GM13977 (cell line): Measurements from ENCODE around the gene SAE1.

Experiments
- DNase-seq: peaks from one replicate; pipeline ENCODE4 v3.0.0; 2012; ENCODE audit warnings: low spot score
- in situ Hi-C: fragments of 300-500 bp; cut with MboI; formaldehyde crosslinking; loops from one replicate; pipeline ENCODE4 v1.12.0; 2022; ENCODE audit warnings: low sequenced_read_pairs, low pct_unique_long_range_greater_than_20kb, mixed read lengths, inconsistent platforms; ENCODE audit not compliant: unreplicated experiment
- TF ChIP-seq, protein P1 (sequence below): IDR thresholded peaks from 2 replicates; pipeline ENCODE4 v1.5.1; 2012; ENCODE audit warnings: mild to moderate bottlenecking, control low read depth; ENCODE audit not compliant: insufficient read depth; ENCODE audit errors: extremely low read depth, missing control alignments

The SAE1 gene

DNA sequence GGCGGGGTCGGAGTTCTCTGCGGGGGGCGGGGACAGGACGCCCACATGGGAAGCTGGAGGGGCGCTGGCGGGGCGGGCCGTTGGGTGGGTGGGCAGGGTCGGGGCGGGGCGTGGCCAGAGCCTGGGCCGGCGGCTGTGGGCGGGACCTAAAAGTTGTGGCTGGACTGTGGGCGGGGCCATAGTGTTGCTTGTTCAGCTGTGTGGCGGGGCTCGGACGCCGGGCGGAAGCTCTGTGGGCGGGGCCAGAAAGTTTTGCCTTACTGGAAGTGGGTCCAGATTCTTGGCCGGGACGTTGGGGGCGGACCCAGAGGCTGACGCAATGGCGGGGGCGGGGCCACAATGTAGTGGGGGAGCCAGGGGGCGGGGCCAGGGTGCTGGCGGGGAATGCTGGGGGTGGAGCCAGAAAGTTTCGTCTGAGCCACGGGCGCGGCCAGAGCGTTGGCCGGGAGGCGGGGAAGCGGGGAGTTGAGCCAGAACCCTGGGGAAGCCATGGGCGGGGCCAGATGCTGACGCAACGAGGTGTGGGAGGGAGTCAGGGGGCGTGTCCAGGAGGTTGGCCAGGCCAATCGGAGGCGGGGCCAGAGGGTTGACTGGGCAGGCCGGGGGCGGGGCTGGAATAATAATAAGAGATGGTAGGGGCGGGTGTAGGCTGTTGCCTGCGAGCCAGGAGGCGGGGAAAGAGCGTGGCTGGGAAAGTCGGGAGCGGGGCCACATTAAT lies 126.2 kb downstream of the SAE1 start:
- DNase-seq = peak; percentile 100
- TF ChIP-seq, protein P1, sequence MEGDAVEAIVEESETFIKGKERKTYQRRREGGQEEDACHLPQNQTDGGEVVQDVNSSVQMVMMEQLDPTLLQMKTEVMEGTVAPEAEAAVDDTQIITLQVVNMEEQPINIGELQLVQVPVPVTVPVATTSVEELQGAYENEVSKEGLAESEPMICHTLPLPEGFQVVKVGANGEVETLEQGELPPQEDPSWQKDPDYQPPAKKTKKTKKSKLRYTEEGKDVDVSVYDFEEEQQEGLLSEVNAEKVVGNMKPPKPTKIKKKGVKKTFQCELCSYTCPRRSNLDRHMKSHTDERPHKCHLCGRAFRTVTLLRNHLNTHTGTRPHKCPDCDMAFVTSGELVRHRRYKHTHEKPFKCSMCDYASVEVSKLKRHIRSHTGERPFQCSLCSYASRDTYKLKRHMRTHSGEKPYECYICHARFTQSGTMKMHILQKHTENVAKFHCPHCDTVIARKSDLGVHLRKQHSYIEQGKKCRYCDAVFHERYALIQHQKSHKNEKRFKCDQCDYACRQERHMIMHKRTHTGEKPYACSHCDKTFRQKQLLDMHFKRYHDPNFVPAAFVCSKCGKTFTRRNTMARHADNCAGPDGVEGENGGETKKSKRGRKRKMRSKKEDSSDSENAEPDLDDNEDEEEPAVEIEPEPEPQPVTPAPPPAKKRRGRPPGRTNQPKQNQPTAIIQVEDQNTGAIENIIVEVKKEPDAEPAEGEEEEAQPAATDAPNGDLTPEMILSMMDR = no peak
- in situ Hi-C loops = no loop called here

DNA sequence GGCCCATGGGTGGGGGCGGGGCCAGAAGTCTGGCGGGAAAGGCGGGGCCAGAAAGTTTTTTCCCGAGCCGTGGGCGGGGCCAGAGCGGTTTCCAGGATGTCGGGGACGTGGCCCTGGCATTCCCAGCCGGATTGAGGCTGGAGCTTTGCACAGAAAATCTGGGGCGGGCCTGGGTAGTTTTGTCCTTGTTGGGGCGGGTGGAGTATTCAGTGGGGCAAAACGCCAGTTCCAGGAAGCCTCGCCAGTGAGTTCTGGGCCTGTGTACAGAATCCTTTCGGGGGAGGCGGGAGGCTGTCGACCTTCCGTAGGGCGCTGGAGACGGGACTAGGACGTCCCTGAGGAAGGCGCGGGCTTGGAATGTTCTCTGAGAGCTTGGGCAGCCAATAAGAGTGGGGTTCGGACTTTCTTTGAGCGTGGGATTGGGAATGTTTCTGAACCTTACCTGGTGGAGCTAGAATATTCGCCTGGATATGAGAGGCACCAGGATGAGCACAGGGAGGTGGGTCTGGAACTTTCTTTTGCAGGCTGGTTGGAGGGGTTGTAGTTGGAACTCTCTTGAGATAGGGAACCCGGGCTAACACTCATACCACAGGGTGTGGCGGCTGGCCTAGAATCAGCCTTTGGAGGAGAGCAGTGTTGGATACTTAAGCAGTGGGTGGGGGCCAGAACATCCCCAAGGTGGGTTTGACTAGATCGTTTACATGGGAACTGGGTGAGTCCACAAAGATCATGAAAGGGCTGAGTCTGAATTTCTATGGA lies 127.0 kb downstream of the SAE1 start:
- in situ Hi-C loops = no loop called here
- DNase-seq = no peak
- TF ChIP-seq, protein P1 = no peak

DNA sequence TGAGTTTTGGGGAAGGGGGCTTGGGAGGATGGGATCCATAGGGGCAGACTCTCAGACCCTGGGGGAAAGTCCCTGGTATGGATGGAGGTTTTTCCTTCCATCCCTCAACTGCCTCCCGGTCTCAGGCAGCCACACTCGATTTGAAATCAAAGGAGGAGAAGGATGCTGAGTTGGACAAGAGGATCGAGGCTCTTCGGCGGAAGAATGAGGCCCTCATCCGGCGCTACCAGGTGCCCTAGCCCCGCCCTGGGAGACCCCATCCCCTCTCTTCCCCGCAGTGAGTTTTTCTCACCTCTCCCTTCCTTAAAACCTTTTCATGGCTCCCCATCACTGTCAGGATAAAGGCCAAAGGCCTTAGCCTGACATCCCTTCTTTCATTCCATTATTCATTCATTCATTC lies 127.8 kb downstream of the SAE1 start:
- in situ Hi-C loops = no loop called here
- no peak for DNase-seq
- TF ChIP-seq, protein P1 = no peak

DNA sequence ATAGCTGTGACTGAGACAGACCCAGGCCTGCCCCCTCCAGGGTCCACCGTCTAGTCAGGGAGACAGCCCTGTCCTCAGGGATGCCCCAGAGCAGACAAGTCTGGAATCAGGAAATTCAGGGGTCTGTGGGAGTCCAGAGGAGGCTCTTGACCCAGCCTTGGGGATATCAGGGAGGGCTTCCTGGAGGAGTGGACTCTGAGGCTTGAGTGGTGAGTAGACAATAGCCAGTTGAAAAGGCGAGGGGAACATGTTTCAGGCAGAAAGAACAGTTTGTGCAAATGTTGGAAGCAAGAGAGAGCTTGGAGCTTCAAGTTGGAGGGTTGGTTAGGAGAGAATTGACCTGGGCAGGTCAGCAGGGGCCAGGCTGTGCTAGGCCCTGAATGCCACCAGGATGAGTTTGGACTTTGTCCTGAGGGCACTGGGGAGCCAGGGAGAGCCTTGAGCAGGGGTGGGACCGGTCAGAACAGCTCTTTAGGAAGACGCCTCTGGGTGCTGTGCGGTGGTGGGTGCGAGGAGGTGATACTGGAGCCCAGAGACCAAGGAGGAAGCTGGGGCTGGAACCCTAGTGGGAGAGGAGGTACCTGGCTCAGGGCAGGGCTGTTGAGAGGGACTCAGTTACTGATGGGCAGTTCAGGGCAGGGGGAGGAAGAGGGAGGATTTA lies 128.4 kb downstream of the SAE1 start:
- no peak for DNase-seq
- in situ Hi-C loops = no loop called here
- TF ChIP-seq, protein P1 = no peak
